Fibroblast of lung (primary cell): ENCODE data around the gene PFAS. TPM values are rescaled to one million over a fixed set of nuclear protein-coding genes. Genes with fewer than 3 reads are reported as not detected.

Source experiments
- DNase-seq, 2 donors: peaks; one replicate each; pipeline versions ENCODE4 v3.0.0 to v3.0.0-alpha.2; 2010; ENCODE audit warnings: low read depth in 2 of 2
- H2AFZ ChIP-seq: 2 replicates; pipeline ENCODE4 v1.5.1; 2012; ENCODE audit warnings: low read length, control low read depth, inconsistent platforms
- H3K27ac ChIP-seq: 2 replicates; pipeline ENCODE4 v1.5.1; 2011; ENCODE audit warnings: low read length, control low read depth; ENCODE audit not compliant: insufficient read depth
- H3K27me3 ChIP-seq: 2 replicates; pipeline ENCODE4 v1.5.1; 2011; ENCODE audit warnings: mild to moderate bottlenecking, low read length; ENCODE audit not compliant: control insufficient read depth, insufficient read depth
- H3K36me3 ChIP-seq: 2 replicates; pipeline ENCODE4 v1.5.1; 2011; ENCODE audit warnings: low read length; ENCODE audit not compliant: control insufficient read depth, insufficient read depth
- H3K4me1 ChIP-seq: 2 replicates; pipeline ENCODE4 v1.5.1; 2011; ENCODE audit warnings: low read length; ENCODE audit not compliant: control insufficient read depth, insufficient read depth; ENCODE audit errors: extremely low read depth
- H3K4me2 ChIP-seq: 2 replicates; pipeline ENCODE4 v1.5.1; 2011; ENCODE audit warnings: low read length, control low read depth; ENCODE audit not compliant: insufficient read depth; ENCODE audit errors: extremely low read depth
- H3K4me3 ChIP-seq, 4 experiments: fragments of 200-600 bp in 1 of 4; sonication (generic) in 1 of 4; replicated peaks in 1 of 4; 2 replicates each; pipeline ENCODE4 v1.5.1; 2011 to 2016; ENCODE audit warnings: low read length in 4 of 4, low read depth in 3 of 4, mild to moderate bottlenecking in 3 of 4, control low read depth in 2 of 4, inconsistent platforms in 1 of 4, mixed read lengths in 1 of 4; ENCODE audit not compliant: insufficient read depth in 1 of 4; ENCODE audit errors: control extremely low read depth in 1 of 4
- H3K79me2 ChIP-seq: 2 replicates; pipeline ENCODE4 v1.5.1; 2012; ENCODE audit warnings: mild to moderate bottlenecking, low read length, inconsistent platforms; ENCODE audit not compliant: control insufficient read depth, insufficient read depth
- H3K9ac ChIP-seq: 2 replicates; pipeline ENCODE4 v1.5.1; 2011; ENCODE audit warnings: mild to moderate bottlenecking, low read length, control low read depth; ENCODE audit not compliant: insufficient read depth
- H3K9me3 ChIP-seq: 2 replicates; pipeline ENCODE4 v1.5.1; 2012; ENCODE audit warnings: low read depth, low read length; ENCODE audit not compliant: control insufficient read depth, insufficient read depth
- H4K20me1 ChIP-seq: 2 replicates; pipeline ENCODE4 v1.5.1; 2011; ENCODE audit warnings: low read length; ENCODE audit not compliant: control insufficient read depth, insufficient read depth; ENCODE audit errors: extremely low read depth
- EZH2 ChIP-seq: IDR thresholded peaks from 2 replicates; pipeline ENCODE4 v1.5.1; 2012; ENCODE audit warnings: low read length, control low read depth, mild to moderate bottlenecking; ENCODE audit errors: missing control alignments
- polyA plus RNA-seq, 2 donors: library from polyadenylated mRNA; depleted of rRNA in 1 of 2; stranded (reverse) in 1 of 2; unstranded in 1 of 2; fragments of >200 nt; gene quantifications; 2 replicates each; pipeline ENCODE4 v1.2.1, GENCODE V29; 2011 to 2012; ENCODE audit warnings: missing spikeins in 1 of 2
- total RNA-seq: library from RNA; depleted of rRNA; stranded (reverse); fragments of >200 nt; gene quantifications from 2 replicates; pipeline ENCODE4 v1.2.1, GENCODE V29; 2014
- TF ChIP-seq, protein P1 (sequence below), 2 donors: IDR thresholded peaks in 1 of 2; conservative IDR thresholded peaks in 1 of 2; 1 replicate in 1 of 2; 2 replicates in 1 of 2; pipeline ENCODE4 v1.5.1; 2011 to 2012; ENCODE audit warnings: low read length in 2 of 2, control low read depth in 1 of 2, inconsistent platforms in 1 of 2, low read depth in 1 of 2, mild to moderate bottlenecking in 1 of 2

PFAS gene
- total and polyA plus RNA-seq, 2 donors (not counting 1 experiment from before 2014, with no cell fraction given), result 9.4 to 9.8 TPM

DNA sequence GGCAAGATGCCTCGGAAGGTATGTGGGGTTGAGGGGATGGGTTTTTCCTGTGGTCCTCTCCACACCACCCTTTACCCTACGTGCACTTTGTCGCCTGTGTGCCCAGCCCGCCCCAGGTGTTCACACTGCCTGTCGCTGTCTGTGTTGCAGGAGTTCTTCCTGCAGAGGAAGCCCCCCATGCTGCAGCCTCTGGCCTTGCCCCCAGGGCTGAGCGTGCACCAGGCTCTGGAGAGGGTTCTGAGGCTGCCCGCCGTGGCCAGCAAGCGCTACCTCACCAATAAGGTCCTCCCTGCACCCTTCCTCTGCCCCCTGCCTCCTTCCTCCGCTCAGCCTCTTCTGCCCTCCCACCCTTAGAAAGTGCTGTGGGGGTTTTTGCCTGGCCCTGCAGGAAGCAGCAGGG lies 15.2 kb downstream of the PFAS start:
- no peaks in the 10 kb centered on the region for H4K20me1 ChIP-seq
- no peak overlapping the region for H3K4me3 ChIP-seq
- H3K9me3 ChIP-seq, result no peaks in the 10 kb centered on the region
- H3K4me2 ChIP-seq, result no peak overlapping the region
- no peaks in the 10 kb centered on the region for H3K79me2 ChIP-seq
- H2AFZ ChIP-seq, result no peak overlapping the region
- H3K4me1 ChIP-seq, result no peaks in the 10 kb centered on the region
- no peak overlapping the region for H3K27ac ChIP-seq
- no peak overlapping the region for H3K9ac ChIP-seq
- TF ChIP-seq EZH2, result no peak
- TF ChIP-seq, protein P1, sequence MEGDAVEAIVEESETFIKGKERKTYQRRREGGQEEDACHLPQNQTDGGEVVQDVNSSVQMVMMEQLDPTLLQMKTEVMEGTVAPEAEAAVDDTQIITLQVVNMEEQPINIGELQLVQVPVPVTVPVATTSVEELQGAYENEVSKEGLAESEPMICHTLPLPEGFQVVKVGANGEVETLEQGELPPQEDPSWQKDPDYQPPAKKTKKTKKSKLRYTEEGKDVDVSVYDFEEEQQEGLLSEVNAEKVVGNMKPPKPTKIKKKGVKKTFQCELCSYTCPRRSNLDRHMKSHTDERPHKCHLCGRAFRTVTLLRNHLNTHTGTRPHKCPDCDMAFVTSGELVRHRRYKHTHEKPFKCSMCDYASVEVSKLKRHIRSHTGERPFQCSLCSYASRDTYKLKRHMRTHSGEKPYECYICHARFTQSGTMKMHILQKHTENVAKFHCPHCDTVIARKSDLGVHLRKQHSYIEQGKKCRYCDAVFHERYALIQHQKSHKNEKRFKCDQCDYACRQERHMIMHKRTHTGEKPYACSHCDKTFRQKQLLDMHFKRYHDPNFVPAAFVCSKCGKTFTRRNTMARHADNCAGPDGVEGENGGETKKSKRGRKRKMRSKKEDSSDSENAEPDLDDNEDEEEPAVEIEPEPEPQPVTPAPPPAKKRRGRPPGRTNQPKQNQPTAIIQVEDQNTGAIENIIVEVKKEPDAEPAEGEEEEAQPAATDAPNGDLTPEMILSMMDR (conservative IDR thresholded peaks at IDR 0.05 in 1 of 2, IDR thresholded peaks at IDR 0.05 in 1 of 2; ENCODE audit: low read depth in 1 of 2, low read length in 2 of 2), result no peak
- H3K36me3 ChIP-seq, result peaks cover 16% of the 10 kb centered on the region
- DNase-seq, result no peak
- no peaks in the 10 kb centered on the region for H3K27me3 ChIP-seq

- Histone ChIP-seq H3K79me2 (no peaks in the 10 kb centered on the region), H3K4me1 (no peaks in the 10 kb centered on the region), H3K4me3 (no peak overlapping the region), H2AFZ (no peak overlapping the region), H3K36me3 (peaks cover 16% of the 10 kb centered on the region), H3K27ac (no peak overlapping the region), H3K9ac (no peak overlapping the region), H3K4me2 (no peak overlapping the region), H3K27me3 (no peaks in the 10 kb centered on the region), H3K9me3 (no peaks in the 10 kb centered on the region), H4K20me1 (no peaks in the 10 kb centered on the region)
- TF ChIP-seq, protein P1 (conservative IDR thresholded peaks at IDR 0.05 in 1 of 2, IDR thresholded peaks at IDR 0.05 in 1 of 2; ENCODE audit: low read depth in 1 of 2, low read length in 2 of 2), result no peak
- no peak for TF ChIP-seq EZH2
- no peak for DNase-seq
Measured at GRCh38 chr17:8264836-8265542, 15.9 kb downstream of the PFAS start.

DNA sequence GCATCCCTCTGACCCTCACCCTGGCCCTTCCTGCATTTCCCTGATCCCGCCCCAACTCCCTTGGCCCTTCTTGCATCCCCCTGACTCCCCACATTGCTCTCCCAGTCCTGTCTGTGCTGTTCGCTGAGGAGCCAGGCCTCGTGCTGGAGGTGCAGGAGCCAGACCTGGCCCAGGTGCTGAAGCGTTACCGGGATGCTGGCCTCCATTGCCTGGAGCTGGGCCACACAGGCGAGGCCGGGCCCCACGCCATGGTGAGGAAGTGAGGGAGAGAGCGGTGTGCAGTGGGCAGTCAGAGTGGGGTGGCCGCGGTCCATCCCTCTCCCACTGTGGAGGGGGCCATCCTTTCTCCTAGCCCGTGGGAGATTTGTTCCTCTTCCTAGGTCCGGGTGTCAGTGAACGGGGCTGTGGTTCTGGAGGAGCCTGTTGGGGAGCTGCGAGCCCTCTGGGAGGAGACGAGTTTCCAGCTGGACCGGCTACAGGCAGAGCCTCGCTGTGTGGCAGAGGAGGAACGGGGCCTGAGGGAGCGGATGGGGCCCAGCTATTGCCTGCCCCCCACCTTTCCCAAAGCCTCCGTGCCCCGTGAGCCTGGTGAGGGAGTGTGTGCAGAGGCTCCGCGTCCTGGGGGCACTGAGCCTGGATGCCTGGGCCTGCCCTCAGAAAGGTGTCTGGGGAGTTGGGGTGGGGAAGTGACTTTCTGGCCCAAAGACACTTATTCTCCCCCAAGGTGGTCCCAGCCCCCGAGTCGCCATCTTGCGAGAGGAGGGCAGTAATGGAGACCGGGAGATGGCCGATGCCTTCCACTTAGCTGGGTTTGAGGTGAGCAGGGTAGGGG lies 17.8 kb downstream of the PFAS start:
- Histone ChIP-seq H3K4me1 (no peaks in the 10 kb centered on the region), H3K27me3 (no peaks in the 10 kb centered on the region), H2AFZ (no peak overlapping the region), H3K9ac (no peak overlapping the region), H3K9me3 (no peaks in the 10 kb centered on the region), H4K20me1 (no peaks in the 10 kb centered on the region), H3K4me2 (no peak overlapping the region), H3K79me2 (no peaks in the 10 kb centered on the region), H3K36me3 (peaks cover 14% of the 10 kb centered on the region), H3K4me3 (no peak overlapping the region), H3K27ac (no peak overlapping the region)
- no peak for TF ChIP-seq EZH2
- TF ChIP-seq, protein P1 (conservative IDR thresholded peaks at IDR 0.05 in 1 of 2, IDR thresholded peaks at IDR 0.05 in 1 of 2; ENCODE audit: low read depth in 1 of 2, low read length in 2 of 2), result no peak
- DNase-seq, result no peak
